GM12878 (cell line): ENCODE results near the gene CLINT1. TPM values are rescaled to one million over a fixed set of nuclear protein-coding genes. Genes with fewer than 3 reads are reported as not detected.

Source experiments
- CUX1 ChIP-seq: IDR thresholded peaks from 2 replicates; pipeline ENCODE4 v1.6.1; 2012; ENCODE audit warnings: improper control_type of control experiment, low read depth, low read length; ENCODE audit not compliant: insufficient replicate concordance
- DPF2 ChIP-seq: fragments of 450-650 bp; IDR thresholded peaks from 2 replicates; pipeline ENCODE4 v1.6.1; 2017; ENCODE audit warnings: mild to moderate bottlenecking
- ESRRA ChIP-seq: IDR thresholded peaks from 2 replicates; pipeline ENCODE4 v1.6.1; 2012; ENCODE audit warnings: mild to moderate bottlenecking, low read length, improper control_type of control experiment
- HCFC1 ChIP-seq: fragments of 150-350 bp; IDR thresholded peaks from 2 replicates; pipeline ENCODE4 v1.6.1; 2014; ENCODE audit warnings: low read length
- MAX ChIP-seq: IDR thresholded peaks from 2 replicates; pipeline ENCODE4 v1.6.1; 2012; ENCODE audit warnings: low read depth, low read length, improper control_type of control experiment
- MTA3 ChIP-seq: IDR thresholded peaks from 2 replicates; pipeline ENCODE4 v1.6.1; 2012; ENCODE audit warnings: low read length, inconsistent platforms, borderline replicate concordance
- NR2C2 ChIP-seq: IDR thresholded peaks from 2 replicates; pipeline ENCODE4 v1.6.1; 2011; ENCODE audit warnings: borderline replicate concordance, low read depth; ENCODE audit not compliant: control insufficient read depth, insufficient read length
- PAX5 ChIP-seq: IDR thresholded peaks from 2 replicates; pipeline ENCODE4 v1.6.1; 2011; ENCODE audit warnings: low read depth, low read length, borderline replicate concordance
- POU2F2 ChIP-seq: IDR thresholded peaks from 3 replicates; pipeline ENCODE4 v1.6.1; 2011; ENCODE audit warnings: low read depth, mild to moderate bottlenecking, low read length, borderline replicate concordance
- RAD51 ChIP-seq: fragments of 450-650 bp; IDR thresholded peaks from 2 replicates; pipeline ENCODE4 v1.6.1; 2016; ENCODE audit warnings: moderate library complexity, mild to moderate bottlenecking, inconsistent platforms
- RCOR1 ChIP-seq: conservative IDR thresholded peaks from 2 replicates; pipeline ENCODE4 v1.6.1; 2012; ENCODE audit warnings: low read depth, low read length, improper control_type of control experiment
- REST ChIP-seq: IDR thresholded peaks from 2 replicates; pipeline ENCODE4 v1.6.1; 2012; ENCODE audit warnings: mild to moderate bottlenecking, low read depth, low read length
- RFX5 ChIP-seq: IDR thresholded peaks from 2 replicates; pipeline ENCODE4 v1.6.1; 2011; ENCODE audit warnings: low read depth, low read length, improper control_type of control experiment
- SIX5 ChIP-seq: IDR thresholded peaks from 2 replicates; pipeline ENCODE4 v1.6.1; 2011; ENCODE audit warnings: mild to moderate bottlenecking, low read depth, low read length, moderate library complexity; ENCODE audit not compliant: severe bottlenecking
- USF1 ChIP-seq: IDR thresholded peaks from 2 replicates; pipeline ENCODE4 v1.6.1; 2011; ENCODE audit warnings: borderline replicate concordance, low read depth, mild to moderate bottlenecking, moderate library complexity, mixed read lengths, low read length; ENCODE audit not compliant: insufficient read depth; ENCODE audit errors: extremely low read length
- YBX1 ChIP-seq: fragments of 450-650 bp; IDR thresholded peaks from 2 replicates; pipeline ENCODE4 v1.6.1; 2016; ENCODE audit warnings: antibody characterized with exemption
- ZBTB33 ChIP-seq: fragments of 450-650 bp; IDR thresholded peaks from 2 replicates; pipeline ENCODE4 v1.6.1; 2017; ENCODE audit warnings: mild to moderate bottlenecking
- polyA plus RNA-seq, 11 experiments: library from polyadenylated mRNA; depleted of rRNA in 4 of 11; unstranded in 6 of 11; stranded (reverse) in 5 of 11; fragments of >200 nt; fragmentation: Nextera tagmentation in 4 of 11; fragmentation: Illumina TruSeq in 1 of 11; extraction: Ambion mirVana in 4 of 11; extraction: Trizol in 1 of 11; gene quantifications; 1 replicate in 1 of 11; 2 replicates in 10 of 11; pipeline versions ENCODE4 v1.2.1 to v1.2.3, GENCODE V29; 2011 to 2016; ENCODE audit warnings: inconsistent platforms in 2 of 11, missing spikeins in 2 of 11, low read depth in 1 of 11
- total RNA-seq, 4 experiments: library from RNA; depleted of rRNA in 3 of 4; stranded (reverse); fragments of >200 nt in 3 of 4; fragmentation: Illumina TruSeq in 1 of 4; extraction: Trizol in 1 of 4; gene quantifications; 2 replicates each; pipeline versions ENCODE4 v1.2.1 to v1.2.3, GENCODE V29; 2013 to 2021

Gene CLINT1
- total and polyA plus RNA-seq, 10 of the 15 experiments (the other 5 are each of a cell fraction or from before 2014, with no cell fraction given): 30.0 to 136 (median 105) TPM

GRCh38 chr5:157860898-157861890, 2.2 kb upstream of the CLINT1 start (continued):
- no peak for TF ChIP-seq HCFC1
- TF ChIP-seq PAX5: peak; percentile 93
- no peak for TF ChIP-seq ZBTB33
- TF ChIP-seq REST: no peak
- peak; percentile 69 for TF ChIP-seq CUX1
- TF ChIP-seq YBX1: no peak
- no peak for TF ChIP-seq ESRRA
- peak; percentile 32; the same call in 1 of the 2 replicates for TF ChIP-seq RAD51
- peak; percentile 88 for TF ChIP-seq DPF2
- TF ChIP-seq SIX5: no peak
- peak; percentile 98 for TF ChIP-seq POU2F2
- TF ChIP-seq MTA3: peak; percentile 73; the same call in 1 of the 2 replicates
- TF ChIP-seq USF1: no peak
- no peak for TF ChIP-seq RCOR1
- TF ChIP-seq RFX5: no peak
- TF ChIP-seq MAX: 0 out of 2 replicates have a peak, but pooled peaks have one; percentile 10
- TF ChIP-seq NR2C2: no peak
